IMR-90 (cell line): ENCODE results near the gene TSPAN31. TPM values are rescaled to one million over a fixed set of nuclear protein-coding genes. Genes with fewer than 3 reads are reported as not detected.

Experiments
- ATAC-seq: fragments of 200-7000 bp; cut with Tn5 transposase; 2 replicates; pipeline ENCODE4 v1.9.1; 2020; ENCODE audit warnings: low read depth, mild to moderate bottlenecking, moderate library complexity
- BruUV-seq: library from RNA; stranded (reverse); fragments of 400-500 nt; replicated peaks from 2 replicates; lab custom pipeline; 2021; lab: Mats Ljungman, UMichigan
- CTCF ChIA-PET: fragments of 300-600 bp; formaldehyde crosslinking; extraction: SDS; loops from one replicate; lab custom pipeline; 2021; ENCODE audit warnings: antibody characterized with exemption; lab: Yijun Ruan, JAX
- POLR2A ChIA-PET: fragments of 300-600 bp; sonication (Branson Sonifier 250); formaldehyde crosslinking; loops from one replicate; lab custom pipeline; 2022; ENCODE audit warnings: antibody characterized with exemption; ENCODE audit not compliant: unreplicated experiment; lab: Charles Lee
- DNase-seq: peaks from one replicate; pipeline ENCODE4 v3.0.0; 2013
- H2AFZ ChIP-seq: replicated peaks from 2 replicates; pipeline ENCODE3; 2013; ENCODE audit warnings: low read length, mild to moderate bottlenecking; ENCODE audit not compliant: poor library complexity
- H2AK5ac ChIP-seq: 2 replicates; pipeline ENCODE4 v1.6.1; 2013; ENCODE audit warnings: low read depth, low read length, inconsistent platforms
- H2AK9ac ChIP-seq: replicated peaks from 2 replicates; pipeline ENCODE3; 2013; ENCODE audit warnings: mild to moderate bottlenecking, low read depth, low read length, moderate library complexity; ENCODE audit not compliant: poor library complexity
- H2BK120ac ChIP-seq: 2 replicates; pipeline ENCODE4 v1.6.1; 2013; ENCODE audit warnings: low read depth, low read length, inconsistent platforms
- H2BK15ac ChIP-seq: 3 replicates; pipeline ENCODE4 v1.6.1; 2013; ENCODE audit warnings: low read depth, low read length, inconsistent platforms
- H2BK20ac ChIP-seq: 2 replicates; pipeline ENCODE4 v1.6.1; 2013; ENCODE audit warnings: low read depth, mild to moderate bottlenecking, inconsistent platforms, low read length, moderate library complexity
- H2BK5ac ChIP-seq: 2 replicates; pipeline ENCODE4 v1.6.1; 2013; ENCODE audit warnings: mild to moderate bottlenecking, low read depth, low read length, inconsistent platforms; ENCODE audit not compliant: poor library complexity, severe bottlenecking
- H3K14ac ChIP-seq: replicated peaks from 2 replicates; pipeline ENCODE4 v1.6.1; 2013; ENCODE audit warnings: low read depth, low read length, inconsistent platforms
- H3K18ac ChIP-seq: 2 replicates; pipeline ENCODE4 v1.6.1; 2013; ENCODE audit warnings: low read depth, low read length, control low read depth
- H3K23ac ChIP-seq: 2 replicates; pipeline ENCODE4 v1.6.1; 2013; ENCODE audit warnings: low read depth, low read length, inconsistent platforms
- H3K27ac ChIP-seq: 2 replicates; pipeline ENCODE4 v1.5.1; 2013; ENCODE audit warnings: mild to moderate bottlenecking, control low read depth, low read length; ENCODE audit not compliant: insufficient read depth
- H3K27me3 ChIP-seq: 2 replicates; pipeline ENCODE4 v1.6.1; 2013; ENCODE audit warnings: low read length; ENCODE audit not compliant: control insufficient read depth, insufficient read depth
- H3K36me3 ChIP-seq: 2 replicates; pipeline ENCODE4 v1.6.1; 2013; ENCODE audit warnings: low read length, mixed read lengths; ENCODE audit not compliant: control insufficient read depth, insufficient read depth
- H3K4ac ChIP-seq: 2 replicates; pipeline ENCODE4 v1.6.1; 2013; ENCODE audit warnings: low read depth, low read length, inconsistent platforms
- H3K4me1 ChIP-seq: 2 replicates; pipeline ENCODE4 v1.6.1; 2013; ENCODE audit warnings: low read length, mixed read lengths; ENCODE audit not compliant: control insufficient read depth, insufficient read depth
- H3K4me2 ChIP-seq: 2 replicates; pipeline ENCODE4 v1.6.1; 2013; ENCODE audit warnings: low read depth, mild to moderate bottlenecking, control low read depth, low read length, moderate library complexity
- H3K4me3 ChIP-seq: 2 replicates; pipeline ENCODE4 v1.5.1; 2013; ENCODE audit warnings: low read depth, mild to moderate bottlenecking, control low read depth, low read length, moderate library complexity; ENCODE audit not compliant: insufficient read depth
- H3K56ac ChIP-seq: 2 replicates; pipeline ENCODE4 v1.6.1; 2013; ENCODE audit warnings: low read length, inconsistent platforms; ENCODE audit not compliant: insufficient read depth; ENCODE audit errors: extremely low read depth
- H3K79me1 ChIP-seq, 2 experiments: 2 replicates each; pipeline ENCODE4 v1.6.1; 2013; ENCODE audit warnings: low read length in 2 of 2, inconsistent platforms in 1 of 2, low read depth in 1 of 2
- H3K9ac ChIP-seq: 2 replicates; pipeline ENCODE4 v1.6.1; 2013; ENCODE audit warnings: low read depth, low read length, control low read depth
- H3K9me1 ChIP-seq: 2 replicates; pipeline ENCODE4 v1.6.1; 2013; ENCODE audit warnings: low read length, inconsistent platforms; ENCODE audit not compliant: insufficient read depth
- H3K9me3 ChIP-seq: 2 replicates; pipeline ENCODE4 v1.6.1; 2013; ENCODE audit warnings: low read length; ENCODE audit not compliant: control insufficient read depth, insufficient read depth
- H4K20me1 ChIP-seq: 2 replicates; pipeline ENCODE4 v1.6.1; 2013; ENCODE audit warnings: low read length, inconsistent platforms; ENCODE audit not compliant: insufficient read depth
- H4K5ac ChIP-seq: 2 replicates; pipeline ENCODE4 v1.6.1; 2013; ENCODE audit warnings: mild to moderate bottlenecking, low read depth, low read length, control low read depth
- H4K8ac ChIP-seq, 2 experiments: 2 replicates each; pipeline ENCODE4 v1.6.1; 2013; ENCODE audit warnings: low read depth in 2 of 2, low read length in 2 of 2, control low read depth in 1 of 2, inconsistent platforms in 1 of 2
- H4K91ac ChIP-seq: 2 replicates; pipeline ENCODE4 v1.6.1; 2013; ENCODE audit warnings: low read depth, low read length, inconsistent platforms; ENCODE audit not compliant: insufficient read depth
- POLR2A ChIP-seq: IDR thresholded peaks from 2 replicates; pipeline ENCODE4 v1.6.1; 2012; ENCODE audit warnings: mild to moderate bottlenecking, low read depth, low read length
- WGBS, 2 experiments: methylation state at CpG; one replicate each; pipeline versions ENCODE4 v1.1.5 to v1.1.7; 2013; ENCODE audit warnings: missing lambda C conversion rate in 2 of 2; ENCODE audit not compliant: insufficient read length in 1 of 2; ENCODE audit errors: extremely low coverage in 2 of 2; 5-methylcytosine and 5-hydroxymethylcytosine counted together
- dilution Hi-C: fragments of 300-500 bp; cut with HindIII; formaldehyde crosslinking; loops from one replicate; pipeline ENCODE4 v1.14.3; 2018; ENCODE audit warnings: low sequenced_read_pairs; ENCODE audit not compliant: unreplicated experiment
- in situ Hi-C: fragments of 300-500 bp; cut with MboI; formaldehyde crosslinking; loops from 3 replicates; pipeline ENCODE4 v1.14.3; 2019; ENCODE audit warnings: low sequenced_read_pairs, inconsistent platforms, mixed read lengths
- intact Hi-C: fragments of 100-400 bp; cut with micrococcal nuclease; formaldehyde crosslinking; loops from 2 replicates; pipeline ENCODE4 v1.10.0; 2022
- polyA plus RNA-seq, 3 experiments: library from polyadenylated mRNA; depleted of rRNA; stranded (reverse); fragments of >200 nt; gene quantifications; 2 replicates each; pipeline ENCODE4 v1.2.3, GENCODE V29; 2012; ENCODE audit warnings: low replicate concordance in 1 of 3
- total RNA-seq: library from RNA; depleted of rRNA; stranded (reverse); fragments of >200 nt; gene quantifications from 2 replicates; pipeline ENCODE4 v1.2.3, GENCODE V29; 2012

The TSPAN31 gene
- total and polyA plus RNA-seq, 2 of the 4 experiments (the other 2 are of a cell fraction): 12.3 to 71.2 TPM

GRCh38 chr12:57767876-57768275 is 23.0 kb downstream of the TSPAN31 start:
- no peak overlapping the region for H3K4ac ChIP-seq
- H2AK5ac ChIP-seq: no peak overlapping the region
- H3K9ac ChIP-seq: no peak overlapping the region
- H3K9me3 ChIP-seq: peaks cover 2% of the 10 kb centered on the region; the same call in 1 of the 2 replicates
- no CpG with 5 or more reads among the region's 3 CpGs for WGBS, 2 experiments
- peaks cover 12 to 18% of the 10 kb centered on the region in 2 experiments; a peak in 3 of 4 replicates for H3K79me1 ChIP-seq
- H3K23ac ChIP-seq: no peak overlapping the region
- H2BK15ac ChIP-seq: no peak overlapping the region
- no peaks in the 10 kb centered on the region for H4K20me1 ChIP-seq
- H2BK5ac ChIP-seq: no peak overlapping the region
- no TSS peak for BruUV-seq
- H3K36me3 ChIP-seq: peaks cover 1% of the 10 kb centered on the region; the same call in 1 of the 2 replicates
- in situ Hi-C loops (no loop called here), intact Hi-C loops (no loop called here), dilution Hi-C loops (no loop called here)
- no peak overlapping the region for H2AK9ac ChIP-seq
- POLR2A ChIA-PET: no interaction called here
- no peak overlapping the region for H3K14ac ChIP-seq
- no peak overlapping the region for H4K8ac ChIP-seq
- H2AFZ ChIP-seq: no peak overlapping the region
- no peak overlapping the region for H4K5ac ChIP-seq
- ATAC-seq (no peak), DNase-seq (no peak)
- peaks cover 9% of the 10 kb centered on the region for H3K9me1 ChIP-seq
- H3K56ac ChIP-seq: no peak overlapping the region
- peaks cover 40% of the 10 kb centered on the region for H3K27me3 ChIP-seq
- H3K4me1 ChIP-seq: peaks cover 11% of the 10 kb centered on the region; the same call in 1 of the 2 replicates
- CTCF ChIA-PET: interaction anchor here (2.0 kb wide), 1 partner anchor 15 kb away, joined by 6 read pairs; the partner anchor contains the start of gene TSFM
- H3K18ac ChIP-seq: no peak overlapping the region
- no peak overlapping the region for H3K4me2 ChIP-seq
- no peak overlapping the region for H3K4me3 ChIP-seq
- no peak overlapping the region for H2BK20ac ChIP-seq
- no peak overlapping the region for H2BK120ac ChIP-seq
- TF ChIP-seq POLR2A: no peak
- no peak overlapping the region for H3K27ac ChIP-seq
- no peak overlapping the region for H4K91ac ChIP-seq
